ENCODE results near the gene MORC4. TPM values are rescaled to one million over a fixed set of nuclear protein-coding genes. Genes with fewer than 3 reads are reported as not detected.

MORC4 gene
- total RNA-seq, 1 donor from 2014 or later, result 10.8 TPM

DNA sequence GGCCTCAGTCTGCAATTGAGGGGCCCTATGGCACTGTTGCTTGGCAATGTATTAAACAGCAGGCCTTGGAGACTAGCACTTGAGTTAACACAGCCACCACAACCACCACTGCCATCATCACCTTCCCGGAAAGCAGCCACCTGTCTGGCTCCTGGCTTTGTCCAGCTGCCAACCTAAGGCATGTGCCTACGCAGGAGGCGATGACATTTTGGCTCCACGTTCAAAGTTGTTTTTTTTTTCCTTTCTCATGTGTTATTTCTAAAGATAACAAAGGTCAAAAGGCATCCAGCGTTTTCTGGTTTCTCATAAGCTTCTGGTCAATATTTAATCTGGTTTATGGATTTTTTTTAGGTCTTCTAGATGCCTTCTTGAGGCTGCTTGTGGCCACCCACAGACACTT, 72.3 kb downstream of the MORC4 start:
- Histone ChIP-seq H3K27me3 (ENCODE audit: low read depth) (no peaks in the 10 kb centered on the region), H3K9me3 (no peaks in the 10 kb centered on the region), H3K4me3 (no peak overlapping the region), H3K4me1 (no peaks in the 10 kb centered on the region), H3K36me3 (no peaks in the 10 kb centered on the region), H3K27ac (no peak overlapping the region)
- DNase-seq, result no peak
- intact Hi-C loops (cut with DNase I), result no loop called here
- TF ChIP-seq, protein P1, sequence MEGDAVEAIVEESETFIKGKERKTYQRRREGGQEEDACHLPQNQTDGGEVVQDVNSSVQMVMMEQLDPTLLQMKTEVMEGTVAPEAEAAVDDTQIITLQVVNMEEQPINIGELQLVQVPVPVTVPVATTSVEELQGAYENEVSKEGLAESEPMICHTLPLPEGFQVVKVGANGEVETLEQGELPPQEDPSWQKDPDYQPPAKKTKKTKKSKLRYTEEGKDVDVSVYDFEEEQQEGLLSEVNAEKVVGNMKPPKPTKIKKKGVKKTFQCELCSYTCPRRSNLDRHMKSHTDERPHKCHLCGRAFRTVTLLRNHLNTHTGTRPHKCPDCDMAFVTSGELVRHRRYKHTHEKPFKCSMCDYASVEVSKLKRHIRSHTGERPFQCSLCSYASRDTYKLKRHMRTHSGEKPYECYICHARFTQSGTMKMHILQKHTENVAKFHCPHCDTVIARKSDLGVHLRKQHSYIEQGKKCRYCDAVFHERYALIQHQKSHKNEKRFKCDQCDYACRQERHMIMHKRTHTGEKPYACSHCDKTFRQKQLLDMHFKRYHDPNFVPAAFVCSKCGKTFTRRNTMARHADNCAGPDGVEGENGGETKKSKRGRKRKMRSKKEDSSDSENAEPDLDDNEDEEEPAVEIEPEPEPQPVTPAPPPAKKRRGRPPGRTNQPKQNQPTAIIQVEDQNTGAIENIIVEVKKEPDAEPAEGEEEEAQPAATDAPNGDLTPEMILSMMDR (IDR thresholded peaks at IDR 0.05), result no peak
- ATAC-seq, result peak in 1 of 2 donors; percentile 64

DNA sequence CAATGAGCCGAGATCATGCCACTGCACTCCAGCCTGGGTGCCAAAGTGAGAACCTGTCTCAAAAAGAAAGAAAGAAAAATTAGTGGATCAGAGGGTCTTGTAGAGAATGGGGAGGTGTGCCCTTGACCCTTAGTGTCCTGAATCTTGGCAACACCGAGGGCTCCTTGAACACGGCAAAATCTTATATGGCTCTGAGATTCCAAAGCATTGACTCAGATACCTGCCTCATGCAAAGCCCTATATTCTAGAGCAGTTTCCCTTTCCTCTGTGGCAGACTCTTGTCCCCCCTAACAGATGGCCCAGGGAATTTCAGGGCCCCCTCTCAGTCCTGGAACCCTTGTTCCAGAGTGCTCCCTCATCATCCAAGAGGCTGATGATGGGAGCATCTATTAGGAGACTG, 73.0 kb downstream of the MORC4 start:
- DNase-seq (no peak), ATAC-seq (no peak)
- Histone ChIP-seq H3K27me3 (ENCODE audit: low read depth) (no peaks in the 10 kb centered on the region), H3K9me3 (no peaks in the 10 kb centered on the region), H3K27ac (no peak overlapping the region), H3K4me3 (no peak overlapping the region), H3K4me1 (no peaks in the 10 kb centered on the region), H3K36me3 (no peaks in the 10 kb centered on the region)
- intact Hi-C loops (cut with DNase I), result no loop called here
- TF ChIP-seq, protein P1 (IDR thresholded peaks at IDR 0.05), result no peak

DNA sequence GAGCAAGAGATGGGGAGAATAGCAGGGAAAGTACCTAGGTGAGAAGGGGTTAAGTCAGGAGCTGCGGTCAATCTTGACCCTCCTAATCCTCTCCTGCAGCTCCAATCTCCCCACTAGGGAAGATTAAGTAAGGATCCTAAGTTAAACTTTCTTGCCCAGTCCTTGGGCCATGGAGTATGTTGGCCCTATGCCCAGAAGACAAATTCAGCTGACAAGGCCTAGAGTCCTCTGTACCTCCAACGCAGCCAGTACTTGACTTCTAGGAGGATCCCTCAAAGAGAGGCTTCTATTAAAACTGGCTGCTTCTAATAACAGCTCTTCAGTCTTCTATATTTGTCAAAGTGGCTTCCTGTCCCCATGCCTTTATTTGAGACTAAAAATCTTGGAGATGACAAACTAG, 78.4 kb downstream of the MORC4 start:
- H3K4me1 ChIP-seq, result no peaks in the 10 kb centered on the region
- H3K27ac ChIP-seq, result no peak overlapping the region
- intact Hi-C loops (cut with DNase I), result no loop called here
- no peak overlapping the region for H3K4me3 ChIP-seq
- DNase-seq (no peak), ATAC-seq (no peak)
- no peaks in the 10 kb centered on the region for H3K36me3 ChIP-seq
- no peaks in the 10 kb centered on the region for H3K27me3 ChIP-seq (ENCODE audit: low read depth)
- TF ChIP-seq, protein P1 (IDR thresholded peaks at IDR 0.05), result no peak
- H3K9me3 ChIP-seq, result no peaks in the 10 kb centered on the region

DNA sequence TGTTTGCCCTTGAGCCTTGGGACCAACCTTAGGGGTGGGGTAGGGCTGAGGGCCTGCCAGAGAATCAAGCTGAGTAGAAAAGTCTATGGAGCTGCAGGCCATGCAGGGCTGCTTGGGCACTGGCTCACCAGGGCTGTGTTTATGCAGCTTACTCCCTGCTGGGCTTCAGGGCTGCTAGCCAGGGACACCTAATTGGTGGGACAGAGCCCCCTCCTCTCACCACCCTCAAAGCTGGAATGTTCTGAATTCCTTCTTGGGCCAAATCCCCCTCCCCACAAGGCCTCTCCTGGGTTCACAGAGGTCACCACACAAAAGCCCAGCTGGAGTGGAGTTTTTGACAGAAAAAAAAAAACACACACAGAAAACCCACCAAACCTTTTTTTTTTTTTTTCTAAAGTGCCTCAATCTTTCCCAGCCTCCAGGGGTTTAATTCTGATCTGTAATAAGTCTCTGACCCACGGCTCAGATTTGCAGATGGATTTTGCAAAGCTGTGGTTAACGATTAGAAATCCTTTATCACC, 80.0 kb downstream of the MORC4 start, which contains the start of gene CLDN2:
Gene CLDN2, plus strand, starts transcription at position 471 of the 521 bp plus-strand sequence. CDS start 7,827 bp downstream, outside the sequence.
- TF ChIP-seq, protein P1 (IDR thresholded peaks at IDR 0.05), result no peak
- no peaks in the 10 kb centered on the region for H3K36me3 ChIP-seq
- no peaks in the 10 kb centered on the region for H3K27me3 ChIP-seq (ENCODE audit: low read depth)
- DNase-seq (no peak), ATAC-seq (no peak)
- H3K27ac ChIP-seq, result no peak within 1 kb of the TSS
- H3K4me1 ChIP-seq, result no peaks in the 10 kb centered on the region
- no peak within 1 kb of the TSS for H3K4me3 ChIP-seq
- intact Hi-C loops (cut with DNase I), result no loop called here
- H3K9me3 ChIP-seq, result no peaks in the 10 kb centered on the region

DNA sequence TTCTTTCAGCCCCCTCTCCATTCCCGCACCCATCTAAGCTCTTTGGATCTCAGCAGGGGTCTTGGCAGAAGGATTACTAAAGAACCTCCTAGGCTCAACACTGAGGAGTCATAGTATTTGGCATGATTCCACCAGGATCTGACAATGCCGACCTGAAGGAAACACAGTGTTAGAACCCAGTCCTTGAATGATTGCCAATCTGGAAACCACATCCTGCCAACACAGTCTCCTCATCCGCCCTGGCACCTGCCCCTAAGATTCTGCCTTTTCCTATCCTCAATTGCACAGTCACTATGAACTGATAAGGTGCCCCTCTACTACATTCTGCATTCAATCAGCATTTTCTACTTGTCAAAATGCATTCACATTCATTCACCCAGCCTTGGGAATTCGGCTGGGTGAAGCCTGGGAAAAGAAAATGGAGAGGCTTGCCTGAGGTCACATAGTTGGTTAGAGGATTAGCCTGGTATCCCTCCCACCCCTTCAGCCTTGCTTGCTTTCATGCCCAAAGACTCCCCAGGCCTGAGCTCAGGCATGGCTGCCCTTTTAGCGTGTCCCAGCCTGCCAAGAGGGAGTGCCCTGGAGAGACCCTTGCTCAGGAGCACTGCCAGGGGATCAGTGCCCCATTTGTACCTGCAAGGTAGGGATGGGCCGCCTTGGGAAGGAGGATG, 82.0 kb downstream of the MORC4 start:
- Histone ChIP-seq H3K27me3 (ENCODE audit: low read depth) (no peaks in the 10 kb centered on the region), H3K9me3 (no peaks in the 10 kb centered on the region), H3K36me3 (no peaks in the 10 kb centered on the region), H3K4me3 (no peak overlapping the region), H3K27ac (no peak overlapping the region), H3K4me1 (no peaks in the 10 kb centered on the region)
- ATAC-seq (peak in 1 of 2 donors; percentile 29), DNase-seq (no peak)
- TF ChIP-seq, protein P1 (IDR thresholded peaks at IDR 0.05), result no peak
- intact Hi-C loops (cut with DNase I), result no loop called here

All from lower lobe of right lung (tissue), 2 donors.